Parathyroid adenoma (tissue), 2 donors: ENCODE measurements around the gene KCNE2.

Experiments used
- H2AFZ ChIP-seq: fragments of 300-600 bp; sonication (generic); one replicate; pipeline ENCODE4 v1.7.0; 2017; ENCODE audit warnings: antibody characterized with exemption, mild to moderate bottlenecking
- H3K27ac ChIP-seq: fragments of 300-600 bp; sonication (generic); one replicate; pipeline ENCODE4 v1.7.0; 2017
- H3K27me3 ChIP-seq: fragments of 300-600 bp; sonication (generic); one replicate; pipeline ENCODE4 v1.7.0; 2017; ENCODE audit warnings: low read length; ENCODE audit not compliant: control insufficient read depth, insufficient read depth
- H3K36me3 ChIP-seq: fragments of 300-600 bp; sonication (generic); one replicate; pipeline ENCODE4 v1.7.0; 2017; ENCODE audit warnings: low read length; ENCODE audit not compliant: control insufficient read depth, insufficient read depth
- H3K4me1 ChIP-seq: fragments of 300-600 bp; sonication (generic); one replicate; pipeline ENCODE4 v1.7.0; 2017; ENCODE audit warnings: control low read depth
- H3K4me2 ChIP-seq: fragments of 300-600 bp; sonication (generic); one replicate; pipeline ENCODE4 v1.7.0; 2017; ENCODE audit warnings: low read length
- H3K4me3 ChIP-seq: fragments of 300-600 bp; sonication (generic); one replicate; pipeline ENCODE4 v1.7.0; 2017; ENCODE audit warnings: low read depth, low read length
- H3K79me2 ChIP-seq: fragments of 300-600 bp; sonication (generic); one replicate; pipeline ENCODE4 v1.7.0; 2017; ENCODE audit warnings: control low read depth
- H3K9ac ChIP-seq: fragments of 300-600 bp; sonication (generic); one replicate; pipeline ENCODE4 v1.7.0; 2017; ENCODE audit warnings: mild to moderate bottlenecking
- H3K9me3 ChIP-seq: fragments of 300-600 bp; sonication (generic); one replicate; pipeline ENCODE4 v1.7.0; 2017; ENCODE audit warnings: low read length; ENCODE audit not compliant: control insufficient read depth
- CTCF ChIP-seq: fragments of 300-600 bp; sonication (generic); IDR thresholded peaks from one replicate; pipeline ENCODE4 v1.7.0; 2017; ENCODE audit warnings: antibody characterized with exemption, mild to moderate bottlenecking
- donor health status: primary hyperparathyroidism.

Gene KCNE2

GRCh38 chr21:34355570-34355969 is 8.2 kb upstream of the KCNE2 start:
- Histone ChIP-seq H3K79me2 (no peaks in the 10 kb centered on the region), H3K9ac (no peak overlapping the region), H3K4me1 (no peaks in the 10 kb centered on the region), H3K9me3 (no peaks in the 10 kb centered on the region), H3K4me2 (no peak overlapping the region), H3K27ac (no peak overlapping the region), H3K36me3 (no peaks in the 10 kb centered on the region), H3K27me3 (no peaks in the 10 kb centered on the region), H3K4me3 (no peak overlapping the region), H2AFZ (no peak overlapping the region)
- no peak for TF ChIP-seq CTCF

GRCh38 chr21:34357889-34358288 is 5.9 kb upstream of the KCNE2 start:
- Histone ChIP-seq H3K9ac (no peak overlapping the region), H3K27me3 (no peaks in the 10 kb centered on the region), H3K79me2 (no peaks in the 10 kb centered on the region), H3K27ac (no peak overlapping the region), H3K36me3 (no peaks in the 10 kb centered on the region), H3K9me3 (no peaks in the 10 kb centered on the region), H3K4me1 (no peaks in the 10 kb centered on the region), H3K4me2 (no peak overlapping the region), H2AFZ (no peak overlapping the region), H3K4me3 (no peak overlapping the region)
- TF ChIP-seq CTCF: no peak

- no peaks in the 10 kb centered on the region for H3K4me1 ChIP-seq
- H3K9ac ChIP-seq: no peak overlapping the region
- H3K4me2 ChIP-seq: no peak overlapping the region
- no peak overlapping the region for H3K4me3 ChIP-seq
- H3K9me3 ChIP-seq: no peaks in the 10 kb centered on the region
- TF ChIP-seq CTCF: no peak
- no peak overlapping the region for H3K27ac ChIP-seq
- H2AFZ ChIP-seq: no peak overlapping the region
- no peaks in the 10 kb centered on the region for H3K36me3 ChIP-seq
- no peaks in the 10 kb centered on the region for H3K79me2 ChIP-seq
- no peaks in the 10 kb centered on the region for H3K27me3 ChIP-seq
These were observed 4.9 kb upstream of the KCNE2 start for GRCh38 chr21:34358866-34359265.

- Histone ChIP-seq H3K9ac (no peak overlapping the region), H2AFZ (no peak overlapping the region), H3K27me3 (no peaks in the 10 kb centered on the region), H3K36me3 (no peaks in the 10 kb centered on the region), H3K4me3 (no peak overlapping the region), H3K79me2 (no peaks in the 10 kb centered on the region), H3K4me2 (no peak overlapping the region), H3K4me1 (no peaks in the 10 kb centered on the region), H3K27ac (no peak overlapping the region), H3K9me3 (no peaks in the 10 kb centered on the region)
- no peak for TF ChIP-seq CTCF
These were observed 3.1 kb upstream of the KCNE2 start for GRCh38 chr21:34360488-34361241.

GRCh38 chr21:34362136-34362444 is 1.7 kb upstream of the KCNE2 start:
- Histone ChIP-seq H3K79me2 (no peaks in the 10 kb centered on the region), H3K9ac (no peak overlapping the region), H3K36me3 (no peaks in the 10 kb centered on the region), H3K4me3 (no peak overlapping the region), H3K9me3 (no peaks in the 10 kb centered on the region), H3K4me2 (no peak overlapping the region), H3K27me3 (no peaks in the 10 kb centered on the region), H2AFZ (peak overlapping the region; percentile 66), H3K4me1 (no peaks in the 10 kb centered on the region), H3K27ac (no peak overlapping the region)
- no peak for TF ChIP-seq CTCF
